ENCODE data around the gene UTS2B.

UTS2B gene

GRCh38 chr3:191244242-191244867 is 86.0 kb downstream of the UTS2B start:
- DNase-seq (ENCODE audit: low read depth, low spot score), result no peak

- no peak for DNase-seq (ENCODE audit: low read depth, low spot score)
These were observed 89.8 kb downstream of the UTS2B start for GRCh38 chr3:191240486-191240885.

GRCh38 chr3:191239407-191240031 is 90.8 kb downstream of the UTS2B start:
- no peak for DNase-seq (ENCODE audit: low read depth, low spot score)

- DNase-seq (ENCODE audit: low read depth, low spot score), result no peak
These were observed 92.0 kb downstream of the UTS2B start for GRCh38 chr3:191238321-191238817.

- DNase-seq (ENCODE audit: low read depth, low spot score), result no peak
These were observed 93.1 kb downstream of the UTS2B start for GRCh38 chr3:191237047-191237882.

GRCh38 chr3:191236646-191237045 is 93.7 kb downstream of the UTS2B start:
- DNase-seq (ENCODE audit: low read depth, low spot score), result no peak

GRCh38 chr3:191235331-191236314 is 94.7 kb downstream of the UTS2B start:
- no peak for DNase-seq (ENCODE audit: low read depth, low spot score)

- DNase-seq (ENCODE audit: low read depth, low spot score), result no peak
These were observed 96.1 kb downstream of the UTS2B start for GRCh38 chr3:191234216-191234615.

GRCh38 chr3:191227541-191227940 is 102.8 kb downstream of the UTS2B start:
- no peak for DNase-seq (ENCODE audit: low read depth, low spot score)

- no peak for DNase-seq (ENCODE audit: low read depth, low spot score)
These were observed 108.7 kb downstream of the UTS2B start for GRCh38 chr3:191221638-191222037.

- peak; percentile 9 for DNase-seq (ENCODE audit: low read depth, low spot score)
These were observed 109.4 kb downstream of the UTS2B start for GRCh38 chr3:191220908-191221307.

- no peak for DNase-seq (ENCODE audit: low read depth, low spot score)
These were observed 113.0 kb downstream of the UTS2B start for GRCh38 chr3:191217301-191217700.

All from iPS DF 19.7 (cell line).